Ovary (tissue), 9 donors: Measurements from ENCODE around the gene PROZ. TPM values are rescaled to one million over a fixed set of nuclear protein-coding genes. Genes with fewer than 3 reads are reported as not detected.

Experiments used
- DNase-seq, 5 donors: peaks; one replicate each; pipeline ENCODE4 v3.0.0-alpha.2; 2019 to 2020
- H3K27ac ChIP-seq, 2 donors: fragments of 200-600 bp; one replicate each; pipeline versions ENCODE4 v1.5.1 to v1.8.0; 2019 to 2022
- H3K27me3 ChIP-seq: fragments of 200-600 bp; one replicate; pipeline ENCODE4 v1.8.0; 2022
- H3K36me3 ChIP-seq: fragments of 200-600 bp; sonication (generic); one replicate; pipeline ENCODE4 v1.5.1; 2019
- H3K4me1 ChIP-seq: one replicate; pipeline ENCODE4 v1.8.1; 2013; ENCODE audit warnings: mild to moderate bottlenecking, moderate library complexity; ENCODE audit not compliant: insufficient read depth
- H3K4me3 ChIP-seq: fragments of 200-600 bp; sonication (generic); one replicate; pipeline ENCODE4 v1.5.1; 2017
- H3K9me3 ChIP-seq, 2 donors: fragments of 200-600 bp in 1 of 2; sonication (generic) in 1 of 2; one replicate each; pipeline versions ENCODE4 v1.5.1 to v1.8.1; 2013 to 2019; ENCODE audit warnings: mild to moderate bottlenecking in 1 of 2, moderate library complexity in 1 of 2
- CTCF ChIP-seq, 3 donors: fragments of 450-650 bp in 2 of 3; fragments of 200-600 bp in 1 of 3; IDR thresholded peaks; one replicate each; pipeline versions ENCODE4 v1.5.1 to v1.8.0; 2016 to 2022; ENCODE audit warnings: antibody characterized with exemption in 3 of 3, mild to moderate bottlenecking in 1 of 3
- EP300 ChIP-seq: sonication (generic); formaldehyde crosslinking; IDR thresholded peaks from one replicate; pipeline ENCODE4 v1.6.1; 2017; ENCODE audit warnings: antibody characterized with exemption
- POLR2A ChIP-seq: fragments of 450-650 bp; IDR thresholded peaks from one replicate; pipeline ENCODE4 v1.6.1; 2017; ENCODE audit warnings: antibody characterized with exemption, mild to moderate bottlenecking, moderate library complexity
- WGBS, 3 donors: extraction: QIAGEN DNeasy Blood & Tissue Kit in 1 of 3; methylation state at CpG; one replicate each; pipeline versions ENCODE4 v1.1.5 to v1.1.7; 2013 to 2017; 5-methylcytosine and 5-hydroxymethylcytosine counted together
- intact Hi-C, 4 donors: fragments of 100-400 bp; cut with DNase I; formaldehyde crosslinking; loops; one replicate each; pipeline versions ENCODE4 v1.11.0 to v1.15.1; 2022 to 2023
- polyA plus RNA-seq, 2 donors: library from polyadenylated mRNA; stranded (reverse); fragments of 200-250 nt in 1 of 2; fragments of 350-450 nt in 1 of 2; fragmentation: Illumina TruSeq in 1 of 2; extraction: RNeasy Lipid Tissue Mini Kit (QIAGEN cat#74804) in 1 of 2; gene quantifications; one replicate each; pipeline ENCODE4 v1.2.3, GENCODE V29; 2013 to 2014
- total RNA-seq, 7 donors: library from RNA; depleted of rRNA in 2 of 7; stranded (reverse); fragments of >200 nt in 2 of 7; fragmentation: NEBNext Ultra II Directional in 3 of 7; extraction: Animal tissue kit (Norgen Biotek cat#: 25700) in 3 of 7; gene quantifications; one replicate each; pipeline versions ENCODE4 v1.1.0 to v1.2.4, GENCODE V29; 2016 to 2023
- donor health status: DM: no; HTN: no; CAD: no; lungs with moderate emphysema.
- donor health status: DM: no; HTN: no; CAD: no.
- donor health status: Bipolar disorder and iron deficiency.
- donor health status: DM: yes; HTN: yes; CAD: no.
- donor health status: DM: no; HTN: no; CAD: no.
- donor health status: DM: yes; HTN: yes; CAD: no.

The PROZ gene
- total and polyA plus RNA-seq, 9 donors: not detected

DNA sequence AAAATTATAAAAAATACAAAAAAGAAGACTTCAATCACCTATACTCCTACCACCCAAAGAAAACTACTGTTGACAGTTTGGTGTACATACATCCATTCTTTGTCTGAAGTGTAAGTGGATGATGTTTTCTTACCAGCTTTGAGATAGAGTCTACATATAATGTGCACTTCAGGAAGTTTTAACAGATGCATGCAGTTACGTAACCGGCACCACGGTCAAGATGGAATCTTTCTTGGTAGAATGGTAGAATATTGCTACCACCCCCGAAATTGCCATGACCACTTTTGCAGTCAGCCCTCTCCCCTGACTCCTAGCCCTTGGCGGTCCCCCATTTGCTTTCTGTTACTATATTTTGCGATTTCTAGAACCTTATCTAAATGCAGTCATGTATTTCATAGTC, 52.4 kb downstream of the PROZ start:
- no peak for DNase-seq
- Histone ChIP-seq H3K36me3 (no peaks in the 10 kb centered on the region), H3K4me3 (no peak overlapping the region), H3K9me3 (no peaks in the 10 kb centered on the region), H3K4me1 (peaks cover 19% of the 10 kb centered on the region), H3K27ac (no peak overlapping the region), H3K27me3 (no peaks in the 10 kb centered on the region)
- WGBS, 3 donors: 89 to 94% (median 94%) methylated on average over 6 of the region's 6 CpGs
- intact Hi-C loops: loop anchor here in 1 of 4 donors (10.0 kb wide), 1 partner anchor 176 kb away; no protein-coding TSS in a partner anchor
- TF ChIP-seq EP300 (no peak), POLR2A (no peak), CTCF (IDR thresholded peaks at IDR 0.05) (no peak)

- Histone ChIP-seq H3K4me3 (no peak overlapping the region), H3K9me3 (no peaks in the 10 kb centered on the region), H3K27ac (no peak overlapping the region), H3K27me3 (no peaks in the 10 kb centered on the region), H3K36me3 (no peaks in the 10 kb centered on the region), H3K4me1 (peaks cover 22% of the 10 kb centered on the region)
- no peak for DNase-seq
- intact Hi-C loops: loop anchor here in 1 of 4 donors (10.0 kb wide), 1 partner anchor 177 kb away; no protein-coding TSS in a partner anchor
- TF ChIP-seq CTCF (IDR thresholded peaks at IDR 0.05): no peak
- TF ChIP-seq EP300: no peak
- no peak for TF ChIP-seq POLR2A
- 96 to 98% (median 96%) methylated on average over 10 of the region's 10 CpGs for WGBS, 3 donors
These were observed 53.3 kb downstream of the PROZ start for GRCh38 chr13:113211774-113212173.

GRCh38 chr13:113216254-113217048, 58.0 kb downstream of the PROZ start:
- DNase-seq: no peak
- Histone ChIP-seq H3K4me1 (peaks cover 16% of the 10 kb centered on the region), H3K9me3 (no peaks in the 10 kb centered on the region), H3K27me3 (no peaks in the 10 kb centered on the region), H3K4me3 (no peak overlapping the region), H3K27ac (no peak overlapping the region), H3K36me3 (no peaks in the 10 kb centered on the region)
- intact Hi-C loops: loop anchor here in 1 of 4 donors (10.0 kb wide), 1 partner anchor 182 kb away; no protein-coding TSS in a partner anchor
- 33 to 36% (median 35%) methylated on average over 7 of the region's 7 CpGs for WGBS, 3 donors
- TF ChIP-seq EP300 (no peak), POLR2A (no peak), CTCF (IDR thresholded peaks at IDR 0.05) (no peak)

- H3K4me1 ChIP-seq: peaks cover 14% of the 10 kb centered on the region
These were observed 60.1 kb downstream of the PROZ start for GRCh38 chr13:113218586-113218985.

More at GRCh38 chr13:113218586-113218985, 60.1 kb downstream of the PROZ start:
- Histone ChIP-seq H3K9me3 (no peaks in the 10 kb centered on the region), H3K4me3 (no peak overlapping the region), H3K27me3 (no peaks in the 10 kb centered on the region), H3K36me3 (no peaks in the 10 kb centered on the region), H3K27ac (no peak overlapping the region)
- TF ChIP-seq EP300: no peak
- TF ChIP-seq CTCF (IDR thresholded peaks at IDR 0.05): no peak
- no peak for TF ChIP-seq POLR2A
- 61 to 79% (median 71%) methylated on average over 3 of the region's 3 CpGs for WGBS, 3 donors
- intact Hi-C loops: loop anchor here in 1 of 4 donors (10.0 kb wide), 1 partner anchor 184 kb away; no protein-coding TSS in a partner anchor
- DNase-seq: no peak
